ENCODE measurements around the gene NSD2.

NSD2 gene

DNA sequence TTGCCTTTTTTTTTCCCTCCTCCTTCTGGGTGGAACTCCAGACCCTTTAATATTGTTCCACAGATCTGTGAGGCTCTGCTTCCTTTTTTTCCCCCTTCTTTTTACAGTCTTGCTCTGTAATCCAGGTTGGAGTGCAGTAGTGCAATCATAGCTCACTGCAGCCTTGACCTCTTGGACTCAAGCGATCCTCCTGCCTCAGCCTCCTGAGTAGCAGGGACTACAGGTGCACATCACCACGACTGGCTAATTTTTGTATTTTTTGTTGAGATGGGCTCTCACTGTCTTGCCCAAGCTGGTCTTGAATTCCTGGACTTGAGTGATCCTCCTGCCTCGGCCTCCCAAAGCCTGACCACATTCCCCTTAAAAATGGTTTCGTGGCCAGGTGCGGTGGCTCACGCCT is 26.8 kb downstream of the NSD2 start:
- no peak overlapping the region for H3K4me3 ChIP-seq (ENCODE audit: insufficient read depth, low read depth, low read length, poor library complexity, severe bottlenecking)
- no peak for DNase-seq
- no peaks in the 10 kb centered on the region for H3K9me3 ChIP-seq (ENCODE audit: control insufficient read depth, low read length)
- H3K27me3 ChIP-seq (replicated peaks; ENCODE audit: control insufficient read depth, insufficient read depth, low read length, poor library complexity, severe bottlenecking) = no peaks in the 10 kb centered on the region
- H3K27ac ChIP-seq (ENCODE audit: insufficient read depth, low read length, poor library complexity, severe bottlenecking) = no peak overlapping the region
- peaks cover 5% of the 10 kb centered on the region for H3K4me1 ChIP-seq (ENCODE audit: control insufficient read depth, insufficient read depth, low read length, poor library complexity, severe bottlenecking)
- peaks cover 13% of the 10 kb centered on the region for H3K36me3 ChIP-seq (ENCODE audit: control insufficient read depth, insufficient read depth, low read length)

DNA sequence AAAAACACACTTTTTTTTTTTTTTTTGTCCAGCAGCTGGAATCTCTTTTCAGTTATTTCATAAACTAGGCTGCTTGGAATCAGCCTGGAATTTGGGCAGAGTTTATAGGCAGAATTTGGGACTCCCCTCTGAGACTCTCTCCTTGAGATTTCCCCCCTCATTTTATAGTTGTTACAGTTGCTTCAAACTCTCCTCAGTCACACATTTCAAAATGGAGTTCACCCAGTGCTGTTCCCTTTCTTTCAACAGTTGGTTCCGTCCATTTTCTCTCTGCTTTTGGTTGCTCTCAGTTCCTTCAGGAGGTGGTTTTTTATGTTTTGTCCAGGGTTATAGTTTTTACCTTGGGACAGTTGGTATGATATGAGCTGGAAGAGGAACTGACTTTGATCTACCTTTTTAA is 27.5 kb downstream of the NSD2 start:
- no peak for DNase-seq
- H3K27ac ChIP-seq (ENCODE audit: insufficient read depth, low read length, poor library complexity, severe bottlenecking) = no peak overlapping the region

DNA sequence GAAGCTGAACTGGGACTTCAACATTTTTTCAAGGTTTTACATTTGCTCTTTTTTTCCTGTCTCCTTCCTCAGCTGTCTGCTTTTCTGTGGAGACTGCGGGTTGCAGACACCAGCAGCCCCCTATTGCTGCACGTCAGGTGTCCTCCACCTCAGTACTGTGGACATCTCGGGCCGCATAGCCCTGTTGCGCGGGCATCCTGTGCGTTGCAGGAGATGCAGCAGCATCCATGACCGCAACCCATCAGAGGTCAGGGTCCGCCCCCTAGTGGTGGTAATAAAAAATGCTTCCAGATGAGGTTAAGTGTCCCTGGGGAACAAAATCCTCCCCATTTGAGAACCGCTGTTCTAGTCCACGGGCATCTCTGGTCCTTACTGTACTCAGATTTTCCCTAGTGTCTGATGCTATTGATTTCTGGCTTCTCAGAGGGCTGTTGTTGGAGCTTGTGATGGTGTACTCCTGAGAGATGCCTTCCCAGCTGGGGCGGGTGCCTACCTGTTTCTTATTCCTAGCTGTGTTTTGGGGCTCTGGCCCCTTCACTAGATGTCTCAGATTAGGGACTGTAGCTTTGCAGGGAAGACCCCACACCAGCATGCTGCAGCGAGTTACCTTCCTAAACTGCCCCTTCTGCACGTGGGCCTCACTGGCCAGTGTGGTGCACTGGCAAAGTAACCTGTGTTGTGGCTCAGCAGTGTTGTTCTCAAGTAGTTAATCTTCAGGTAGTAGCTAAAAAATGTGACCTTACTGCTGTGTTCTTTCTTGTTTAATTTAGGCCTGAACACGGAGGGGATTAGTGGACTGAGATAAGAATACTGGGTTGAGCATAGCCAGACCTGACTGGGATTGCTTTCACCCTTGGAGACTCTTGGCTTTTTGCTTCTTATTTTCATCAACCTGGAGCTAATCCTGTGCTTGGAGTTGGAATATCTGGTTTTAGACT is 28.2 kb downstream of the NSD2 start:
- Histone ChIP-seq H3K27ac (ENCODE audit: insufficient read depth, low read length, poor library complexity, severe bottlenecking) (no peak overlapping the region), H3K4me1 (ENCODE audit: control insufficient read depth, insufficient read depth, low read length, poor library complexity, severe bottlenecking) (peaks cover 5% of the 10 kb centered on the region), H3K9me3 (ENCODE audit: control insufficient read depth, low read length) (no peaks in the 10 kb centered on the region), H3K27me3 (replicated peaks; ENCODE audit: control insufficient read depth, insufficient read depth, low read length, poor library complexity, severe bottlenecking) (no peaks in the 10 kb centered on the region), H3K36me3 (ENCODE audit: control insufficient read depth, insufficient read depth, low read length) (peaks cover 17% of the 10 kb centered on the region), H3K4me3 (ENCODE audit: insufficient read depth, low read depth, low read length, poor library complexity, severe bottlenecking) (no peak overlapping the region)
- peak; percentile 42 to 63 (median 50) for DNase-seq

More for the DNA sequence above, 27.5 kb downstream of the NSD2 start:
- Histone ChIP-seq H3K27me3 (replicated peaks; ENCODE audit: control insufficient read depth, insufficient read depth, low read length, poor library complexity, severe bottlenecking) (no peaks in the 10 kb centered on the region), H3K4me1 (ENCODE audit: control insufficient read depth, insufficient read depth, low read length, poor library complexity, severe bottlenecking) (peaks cover 5% of the 10 kb centered on the region), H3K36me3 (ENCODE audit: control insufficient read depth, insufficient read depth, low read length) (peaks cover 17% of the 10 kb centered on the region), H3K4me3 (ENCODE audit: insufficient read depth, low read depth, low read length, poor library complexity, severe bottlenecking) (no peak overlapping the region), H3K9me3 (ENCODE audit: control insufficient read depth, low read length) (no peaks in the 10 kb centered on the region)

DNA sequence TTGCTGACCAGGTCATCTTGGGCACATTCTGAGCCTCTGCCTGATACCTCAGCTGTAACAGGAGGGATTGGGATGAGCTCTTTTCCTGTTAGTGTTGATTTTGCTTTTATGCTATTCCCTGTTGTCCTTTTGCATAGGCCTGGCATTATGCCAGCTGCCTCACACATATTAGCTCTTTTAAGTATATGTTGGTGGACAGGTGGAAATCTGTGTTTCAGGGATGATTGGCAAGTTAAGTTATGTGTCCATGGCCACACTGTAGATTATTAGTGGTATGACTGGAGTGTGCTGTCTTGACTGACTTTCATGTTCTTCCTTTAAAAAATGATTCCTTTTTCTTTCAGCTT is 28.9 kb downstream of the NSD2 start:
- Histone ChIP-seq H3K4me3 (ENCODE audit: insufficient read depth, low read depth, low read length, poor library complexity, severe bottlenecking) (no peak overlapping the region), H3K36me3 (ENCODE audit: control insufficient read depth, insufficient read depth, low read length) (peaks cover 17% of the 10 kb centered on the region), H3K4me1 (ENCODE audit: control insufficient read depth, insufficient read depth, low read length, poor library complexity, severe bottlenecking) (peaks cover 5% of the 10 kb centered on the region), H3K9me3 (ENCODE audit: control insufficient read depth, low read length) (no peaks in the 10 kb centered on the region), H3K27ac (ENCODE audit: insufficient read depth, low read length, poor library complexity, severe bottlenecking) (no peak overlapping the region), H3K27me3 (replicated peaks; ENCODE audit: control insufficient read depth, insufficient read depth, low read length, poor library complexity, severe bottlenecking) (no peaks in the 10 kb centered on the region)
- no peak for DNase-seq

DNA sequence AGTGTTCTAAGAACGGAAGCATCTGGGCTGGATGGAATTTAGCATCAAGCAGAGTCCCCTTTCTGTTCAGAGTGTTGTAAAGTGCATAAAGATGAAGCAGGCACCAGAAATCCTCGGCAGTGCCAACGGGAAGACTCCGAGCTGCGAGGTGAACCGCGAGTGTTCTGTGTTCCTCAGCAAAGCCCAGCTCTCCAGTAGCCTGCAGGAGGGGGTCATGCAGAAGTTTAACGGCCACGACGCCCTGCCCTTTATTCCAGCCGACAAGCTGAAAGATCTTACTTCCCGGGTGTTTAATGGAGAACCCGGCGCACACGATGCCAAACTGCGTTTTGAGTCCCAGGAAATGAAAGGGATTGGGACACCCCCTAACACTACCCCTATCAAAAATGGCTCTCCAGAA is 29.4 kb downstream of the NSD2 start:
- no peak overlapping the region for H3K4me3 ChIP-seq (ENCODE audit: insufficient read depth, low read depth, low read length, poor library complexity, severe bottlenecking)
- H3K27ac ChIP-seq (ENCODE audit: insufficient read depth, low read length, poor library complexity, severe bottlenecking) = no peak overlapping the region
- peaks cover 5% of the 10 kb centered on the region for H3K4me1 ChIP-seq (ENCODE audit: control insufficient read depth, insufficient read depth, low read length, poor library complexity, severe bottlenecking)
- peaks cover 17% of the 10 kb centered on the region for H3K36me3 ChIP-seq (ENCODE audit: control insufficient read depth, insufficient read depth, low read length)
- DNase-seq = no peak
- H3K27me3 ChIP-seq (replicated peaks; ENCODE audit: control insufficient read depth, insufficient read depth, low read length, poor library complexity, severe bottlenecking) = no peaks in the 10 kb centered on the region
- H3K9me3 ChIP-seq (ENCODE audit: control insufficient read depth, low read length) = no peaks in the 10 kb centered on the region

DNA sequence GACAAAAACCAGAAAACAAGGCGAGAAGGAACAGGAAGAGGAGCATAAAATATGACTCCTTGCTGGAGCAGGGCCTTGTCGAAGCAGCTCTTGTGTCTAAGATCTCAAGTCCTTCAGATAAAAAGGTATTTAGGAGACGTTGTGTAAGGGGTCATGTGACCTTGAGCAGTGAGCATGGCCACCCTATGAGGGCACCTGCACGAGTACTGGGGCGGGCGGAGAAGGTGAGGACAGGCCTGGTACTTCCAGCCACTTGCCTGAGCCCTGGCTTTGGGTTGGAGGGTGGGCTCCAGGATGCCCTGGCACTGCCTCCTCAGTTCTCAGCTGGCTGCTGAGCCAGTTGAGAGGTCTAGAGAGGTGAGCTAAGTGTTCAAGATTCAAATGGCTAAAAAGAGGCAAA is 29.9 kb downstream of the NSD2 start:
- H3K36me3 ChIP-seq (ENCODE audit: control insufficient read depth, insufficient read depth, low read length) = peaks cover 17% of the 10 kb centered on the region
- H3K27me3 ChIP-seq (replicated peaks; ENCODE audit: control insufficient read depth, insufficient read depth, low read length, poor library complexity, severe bottlenecking) = no peaks in the 10 kb centered on the region
- no peak overlapping the region for H3K27ac ChIP-seq (ENCODE audit: insufficient read depth, low read length, poor library complexity, severe bottlenecking)
- no peak for DNase-seq
- H3K9me3 ChIP-seq (ENCODE audit: control insufficient read depth, low read length) = no peaks in the 10 kb centered on the region
- peaks cover 5% of the 10 kb centered on the region for H3K4me1 ChIP-seq (ENCODE audit: control insufficient read depth, insufficient read depth, low read length, poor library complexity, severe bottlenecking)
- no peak overlapping the region for H3K4me3 ChIP-seq (ENCODE audit: insufficient read depth, low read depth, low read length, poor library complexity, severe bottlenecking)

DNA sequence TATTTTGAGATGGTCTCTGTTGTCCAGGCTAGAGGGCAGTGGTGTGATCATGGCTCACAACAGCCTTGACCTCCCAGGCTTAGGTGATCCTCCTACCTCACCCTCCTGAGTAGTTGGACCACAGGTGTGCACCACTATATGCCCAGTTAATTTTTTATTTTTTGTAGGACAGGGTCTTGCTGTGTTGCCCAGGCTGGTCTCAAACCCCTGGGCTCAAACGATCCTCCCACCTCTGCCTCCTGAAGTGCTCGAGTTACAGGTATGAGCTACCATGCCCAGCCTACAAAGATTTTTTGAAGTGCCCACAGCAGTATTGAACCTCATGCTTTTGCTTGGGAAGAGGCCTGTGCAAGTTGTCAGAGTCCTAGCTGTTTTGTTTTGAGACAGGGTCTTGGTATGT is 31.1 kb downstream of the NSD2 start:
- Histone ChIP-seq H3K27ac (ENCODE audit: insufficient read depth, low read length, poor library complexity, severe bottlenecking) (no peak overlapping the region), H3K4me1 (ENCODE audit: control insufficient read depth, insufficient read depth, low read length, poor library complexity, severe bottlenecking) (peaks cover 5% of the 10 kb centered on the region), H3K27me3 (replicated peaks; ENCODE audit: control insufficient read depth, insufficient read depth, low read length, poor library complexity, severe bottlenecking) (no peaks in the 10 kb centered on the region), H3K9me3 (ENCODE audit: control insufficient read depth, low read length) (no peaks in the 10 kb centered on the region), H3K4me3 (ENCODE audit: insufficient read depth, low read depth, low read length, poor library complexity, severe bottlenecking) (no peak overlapping the region), H3K36me3 (ENCODE audit: control insufficient read depth, insufficient read depth, low read length) (peaks cover 17% of the 10 kb centered on the region)
- no peak for DNase-seq

DNA sequence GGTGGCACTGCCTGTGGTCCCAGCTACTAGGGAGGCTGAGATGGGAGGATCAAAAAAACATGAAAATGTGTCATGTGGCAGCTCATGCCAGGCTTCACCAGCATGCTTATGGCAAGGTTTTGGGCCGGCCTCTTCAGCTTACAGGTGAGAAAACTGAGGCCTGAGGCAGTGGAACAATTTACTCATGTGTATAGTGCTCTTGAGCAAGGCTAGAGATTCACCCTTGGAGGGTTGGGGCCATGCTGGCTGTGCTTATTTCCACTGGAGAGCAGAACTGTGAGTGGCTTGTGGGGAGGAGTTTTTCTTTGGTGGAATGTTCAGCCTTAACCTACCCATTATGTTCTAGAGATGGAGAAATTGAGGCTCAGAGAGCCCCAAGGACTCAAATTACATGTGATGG is 31.8 kb downstream of the NSD2 start:
- Histone ChIP-seq H3K27me3 (replicated peaks; ENCODE audit: control insufficient read depth, insufficient read depth, low read length, poor library complexity, severe bottlenecking) (no peaks in the 10 kb centered on the region), H3K4me1 (ENCODE audit: control insufficient read depth, insufficient read depth, low read length, poor library complexity, severe bottlenecking) (peaks cover 7% of the 10 kb centered on the region), H3K9me3 (ENCODE audit: control insufficient read depth, low read length) (no peaks in the 10 kb centered on the region), H3K4me3 (ENCODE audit: insufficient read depth, low read depth, low read length, poor library complexity, severe bottlenecking) (no peak overlapping the region), H3K36me3 (ENCODE audit: control insufficient read depth, insufficient read depth, low read length) (peaks cover 17% of the 10 kb centered on the region), H3K27ac (ENCODE audit: insufficient read depth, low read length, poor library complexity, severe bottlenecking) (no peak overlapping the region)
- DNase-seq = no peak

DNA sequence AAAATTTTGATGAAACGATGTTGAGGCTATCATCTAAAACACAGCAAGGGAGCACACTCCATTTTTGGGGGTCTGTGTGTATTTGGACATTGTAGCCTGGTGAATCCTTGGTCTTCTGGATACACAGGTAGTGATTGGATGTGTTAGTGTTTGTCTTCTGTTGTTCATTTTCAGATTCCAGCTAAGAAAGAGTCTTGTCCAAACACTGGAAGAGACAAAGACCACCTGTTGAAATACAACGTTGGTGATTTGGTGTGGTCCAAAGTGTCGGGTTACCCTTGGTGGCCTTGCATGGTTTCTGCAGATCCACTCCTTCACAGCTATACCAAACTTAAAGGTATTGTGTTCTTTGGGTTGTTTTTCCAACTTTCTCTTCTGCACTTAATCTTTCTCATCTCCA is 32.8 kb downstream of the NSD2 start:
- H3K4me1 ChIP-seq (ENCODE audit: control insufficient read depth, insufficient read depth, low read length, poor library complexity, severe bottlenecking) = peaks cover 6% of the 10 kb centered on the region
- H3K27ac ChIP-seq (ENCODE audit: insufficient read depth, low read length, poor library complexity, severe bottlenecking) = no peak overlapping the region
- H3K36me3 ChIP-seq (ENCODE audit: control insufficient read depth, insufficient read depth, low read length) = peaks cover 17% of the 10 kb centered on the region

DNA sequence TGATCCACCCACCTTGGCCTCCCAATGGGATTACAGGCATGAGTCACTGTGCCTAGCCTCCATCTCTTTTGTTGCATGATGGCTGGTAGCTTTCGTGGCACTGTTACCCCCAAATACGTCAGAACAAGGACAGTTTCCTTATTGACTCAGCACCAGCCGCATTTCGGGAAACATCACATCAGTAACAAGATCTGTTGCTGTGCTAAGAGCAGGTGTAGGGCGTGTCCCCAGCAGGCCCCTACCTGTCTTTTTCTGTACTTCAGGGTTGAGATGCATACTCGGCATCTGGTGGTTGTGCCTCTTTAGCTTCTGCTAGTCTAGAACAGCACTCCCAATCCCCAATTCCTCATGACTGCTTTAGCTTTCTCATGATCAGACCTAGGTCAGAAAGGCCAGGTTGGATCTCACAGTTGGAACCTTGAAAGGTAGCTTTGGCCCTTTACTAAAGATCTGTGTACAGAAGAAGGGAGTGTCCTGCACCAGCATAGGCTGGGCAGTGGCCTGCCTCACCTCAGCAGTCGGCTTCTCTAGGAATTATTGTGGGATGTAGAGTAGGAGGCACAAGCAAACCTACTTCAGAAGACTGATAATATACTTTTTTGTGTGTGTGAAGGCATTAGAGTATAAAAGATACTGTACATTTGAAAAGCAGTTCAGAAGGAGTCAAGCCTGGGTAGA is 36.8 kb downstream of the NSD2 start:
- Histone ChIP-seq H3K27ac (ENCODE audit: insufficient read depth, low read length, poor library complexity, severe bottlenecking) (no peak overlapping the region), H3K27me3 (replicated peaks; ENCODE audit: control insufficient read depth, insufficient read depth, low read length, poor library complexity, severe bottlenecking) (no peaks in the 10 kb centered on the region), H3K4me3 (ENCODE audit: insufficient read depth, low read depth, low read length, poor library complexity, severe bottlenecking) (no peak overlapping the region), H3K9me3 (ENCODE audit: control insufficient read depth, low read length) (no peaks in the 10 kb centered on the region), H3K4me1 (ENCODE audit: control insufficient read depth, insufficient read depth, low read length, poor library complexity, severe bottlenecking) (peaks cover 4% of the 10 kb centered on the region), H3K36me3 (ENCODE audit: control insufficient read depth, insufficient read depth, low read length) (peaks cover 4% of the 10 kb centered on the region)
- DNase-seq = no peak

More for the DNA sequence above, 32.8 kb downstream of the NSD2 start:
- no peak for DNase-seq
- no peaks in the 10 kb centered on the region for H3K9me3 ChIP-seq (ENCODE audit: control insufficient read depth, low read length)
- H3K4me3 ChIP-seq (ENCODE audit: insufficient read depth, low read depth, low read length, poor library complexity, severe bottlenecking) = no peak overlapping the region
- H3K27me3 ChIP-seq (replicated peaks; ENCODE audit: control insufficient read depth, insufficient read depth, low read length, poor library complexity, severe bottlenecking) = no peaks in the 10 kb centered on the region
